Measurements from ENCODE around the gene GDF7.
A peak's percentile ranks its signal among the peaks of the same experiment; 100 is the strongest.

Gene GDF7

GRCh38 chr2:20647738-20648137, 19.2 kb upstream of the GDF7 start:
- TF ChIP-seq EZH2phosphoT487 (IDR thresholded peaks at IDR 0.05; ENCODE audit: low read depth), result no peak
- TF ChIP-seq CTCF (IDR thresholded peaks at IDR 0.05; ENCODE audit: low read depth, low read length), result no peak
- H3K27ac ChIP-seq (ENCODE audit: low read length), result no peak overlapping the region
- H3K36me3 ChIP-seq (replicated peaks; ENCODE audit: low read depth, low read length), result no peaks in the 10 kb centered on the region
- H3K9me3 ChIP-seq (ENCODE audit: insufficient read depth, low read length), result no peaks in the 10 kb centered on the region
- H3K79me2 ChIP-seq (ENCODE audit: low read length), result peaks cover 4% of the 10 kb centered on the region; the same call in 1 of the 2 replicates
- no peak overlapping the region for H2AFZ ChIP-seq (ENCODE audit: low read depth, low read length)
- H3K4me2 ChIP-seq (ENCODE audit: low read length), result no peak overlapping the region
- H4K20me1 ChIP-seq (ENCODE audit: insufficient read depth, low read length), result no peaks in the 10 kb centered on the region
- no peak overlapping the region for H3K9ac ChIP-seq (ENCODE audit: low read length)
- no peak overlapping the region for H3K4me3 ChIP-seq (ENCODE audit: low read length)
- H3K4me1 ChIP-seq (ENCODE audit: low read length), result peaks cover 10% of the 10 kb centered on the region
- H3K27me3 ChIP-seq (ENCODE audit: low read depth, low read length), result no peaks in the 10 kb centered on the region

- H3K36me3 ChIP-seq (replicated peaks; ENCODE audit: low read depth, low read length), result no peaks in the 10 kb centered on the region
- no peak overlapping the region for H3K9ac ChIP-seq (ENCODE audit: low read length)
- no peak overlapping the region for H3K27ac ChIP-seq (ENCODE audit: low read length)
- H3K4me3 ChIP-seq (ENCODE audit: low read length), result no peak overlapping the region
- H3K4me1 ChIP-seq (ENCODE audit: low read length), result peaks cover 10% of the 10 kb centered on the region
- no peak for TF ChIP-seq CTCF (IDR thresholded peaks at IDR 0.05; ENCODE audit: low read depth, low read length)
- TF ChIP-seq EZH2phosphoT487 (IDR thresholded peaks at IDR 0.05; ENCODE audit: low read depth), result no peak
- H2AFZ ChIP-seq (ENCODE audit: low read depth, low read length), result no peak overlapping the region
- H4K20me1 ChIP-seq (ENCODE audit: insufficient read depth, low read length), result no peaks in the 10 kb centered on the region
- H3K9me3 ChIP-seq (ENCODE audit: insufficient read depth, low read length), result no peaks in the 10 kb centered on the region
- H3K79me2 ChIP-seq (ENCODE audit: low read length), result peaks cover 4% of the 10 kb centered on the region; the same call in 1 of the 2 replicates
- no peaks in the 10 kb centered on the region for H3K27me3 ChIP-seq (ENCODE audit: low read depth, low read length)
- H3K4me2 ChIP-seq (ENCODE audit: low read length), result no peak overlapping the region
These were observed 18.7 kb upstream of the GDF7 start for GRCh38 chr2:20648206-20648605.

- TF ChIP-seq CTCF (IDR thresholded peaks at IDR 0.05; ENCODE audit: low read depth, low read length), result no peak
- TF ChIP-seq EZH2phosphoT487 (IDR thresholded peaks at IDR 0.05; ENCODE audit: low read depth), result no peak
- Histone ChIP-seq H3K4me2 (ENCODE audit: low read length) (no peak overlapping the region), H3K4me1 (ENCODE audit: low read length) (peaks cover 10% of the 10 kb centered on the region)
These were observed 18.1 kb upstream of the GDF7 start for GRCh38 chr2:20648831-20649230.

GRCh38 chr2:20649576-20649975, 17.4 kb upstream of the GDF7 start:
- TF ChIP-seq CTCF (IDR thresholded peaks at IDR 0.05; ENCODE audit: low read depth, low read length) (no peak), EZH2phosphoT487 (IDR thresholded peaks at IDR 0.05; ENCODE audit: low read depth) (no peak)
- Histone ChIP-seq H3K36me3 (replicated peaks; ENCODE audit: low read depth, low read length) (no peaks in the 10 kb centered on the region), H3K27me3 (ENCODE audit: low read depth, low read length) (no peaks in the 10 kb centered on the region), H3K27ac (ENCODE audit: low read length) (no peak overlapping the region), H3K79me2 (ENCODE audit: low read length) (peaks cover 4% of the 10 kb centered on the region; the same call in 1 of the 2 replicates), H4K20me1 (ENCODE audit: insufficient read depth, low read length) (no peaks in the 10 kb centered on the region), H3K9ac (ENCODE audit: low read length) (no peak overlapping the region), H3K9me3 (ENCODE audit: insufficient read depth, low read length) (no peaks in the 10 kb centered on the region), H3K4me2 (ENCODE audit: low read length) (peak overlapping the region; percentile 95; the same call in 1 of the 2 replicates), H3K4me3 (ENCODE audit: low read length) (no peak overlapping the region; the same call in 1 of the 2 replicates), H3K4me1 (ENCODE audit: low read length) (peaks cover 10% of the 10 kb centered on the region), H2AFZ (ENCODE audit: low read depth, low read length) (no peak overlapping the region)

More at GRCh38 chr2:20648831-20649230, 18.1 kb upstream of the GDF7 start:
- no peaks in the 10 kb centered on the region for H3K36me3 ChIP-seq (replicated peaks; ENCODE audit: low read depth, low read length)
- H3K9me3 ChIP-seq (ENCODE audit: insufficient read depth, low read length), result no peaks in the 10 kb centered on the region
- no peak overlapping the region for H3K4me3 ChIP-seq (ENCODE audit: low read length)
- no peaks in the 10 kb centered on the region for H4K20me1 ChIP-seq (ENCODE audit: insufficient read depth, low read length)
- H2AFZ ChIP-seq (ENCODE audit: low read depth, low read length), result no peak overlapping the region
- H3K27ac ChIP-seq (ENCODE audit: low read length), result no peak overlapping the region
- no peak overlapping the region for H3K9ac ChIP-seq (ENCODE audit: low read length)
- H3K79me2 ChIP-seq (ENCODE audit: low read length), result peaks cover 4% of the 10 kb centered on the region; the same call in 1 of the 2 replicates
- no peaks in the 10 kb centered on the region for H3K27me3 ChIP-seq (ENCODE audit: low read depth, low read length)
